GM23338 (cell line): ENCODE results near the gene TRABD.

Source experiments
- EZH2 ChIP-seq: fragments of 200-600 bp; sonication (generic); IDR thresholded peaks from one replicate; pipeline ENCODE4 v1.8.0; 2017; ENCODE audit warnings: antibody characterized with exemption, mild to moderate bottlenecking, low read depth; ENCODE audit not compliant: unreplicated experiment
- EZH2phosphoT487 ChIP-seq: fragments of 200-600 bp; sonication (generic); IDR thresholded peaks from one replicate; pipeline ENCODE4 v1.8.1; 2018; ENCODE audit warnings: antibody characterized with exemption; ENCODE audit not compliant: unreplicated experiment
- NANOG ChIP-seq: IDR thresholded peaks from 2 replicates; pipeline ENCODE4 v1.6.1; 2016; ENCODE audit warnings: antibody characterized with exemption, borderline replicate concordance
- POLR2AphosphoS5 ChIP-seq: IDR thresholded peaks from 2 replicates; pipeline ENCODE4 v1.6.1; 2016; ENCODE audit warnings: antibody characterized with exemption, low read depth
- ZNF114 ChIP-seq: fragments of 250-450 bp; sonication (Bioruptor Pico); IDR thresholded peaks from 2 replicates; pipeline ENCODE4 v1.5.0; 2020; ENCODE audit warnings: mild to moderate bottlenecking, moderate library complexity
- TF ChIP-seq, protein P1 (sequence below), 2 experiments: fragments of 200-600 bp in 1 of 2; sonication (generic) in 1 of 2; conservative IDR thresholded peaks; 2 replicates each; pipeline versions ENCODE4 v1.5.1 to v1.6.1; 2016 to 2017; ENCODE audit warnings: antibody characterized with exemption in 2 of 2, low read depth in 2 of 2, mild to moderate bottlenecking in 2 of 2, moderate library complexity in 1 of 2
- TF ChIP-seq, protein P2 (sequence below): IDR thresholded peaks from one replicate; pipeline ENCODE4 v1.6.1; 2018; ENCODE audit warnings: antibody characterized with exemption; ENCODE audit not compliant: unreplicated experiment

DNA sequence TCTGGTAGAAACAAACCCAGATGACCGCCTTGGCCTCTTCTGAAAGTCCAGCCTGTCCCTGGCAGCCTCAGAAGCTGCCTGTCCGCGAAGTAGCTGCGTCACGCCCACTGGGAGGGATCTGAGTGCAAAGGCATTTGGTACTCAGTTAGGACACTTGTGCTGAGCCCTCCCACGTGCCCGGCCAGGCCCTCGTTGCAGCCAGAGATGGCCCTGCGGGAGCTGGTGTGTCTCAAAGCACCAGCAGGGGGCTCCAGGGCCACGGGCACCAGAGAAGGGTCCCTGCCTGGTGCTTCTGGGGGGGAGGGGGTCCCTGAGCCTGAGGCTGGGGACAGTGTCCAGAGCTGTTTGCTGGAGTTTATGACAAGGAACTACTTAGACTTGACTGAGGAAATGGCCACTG is 20.9 kb downstream of the TRABD start:
- TF ChIP-seq, protein P1, sequence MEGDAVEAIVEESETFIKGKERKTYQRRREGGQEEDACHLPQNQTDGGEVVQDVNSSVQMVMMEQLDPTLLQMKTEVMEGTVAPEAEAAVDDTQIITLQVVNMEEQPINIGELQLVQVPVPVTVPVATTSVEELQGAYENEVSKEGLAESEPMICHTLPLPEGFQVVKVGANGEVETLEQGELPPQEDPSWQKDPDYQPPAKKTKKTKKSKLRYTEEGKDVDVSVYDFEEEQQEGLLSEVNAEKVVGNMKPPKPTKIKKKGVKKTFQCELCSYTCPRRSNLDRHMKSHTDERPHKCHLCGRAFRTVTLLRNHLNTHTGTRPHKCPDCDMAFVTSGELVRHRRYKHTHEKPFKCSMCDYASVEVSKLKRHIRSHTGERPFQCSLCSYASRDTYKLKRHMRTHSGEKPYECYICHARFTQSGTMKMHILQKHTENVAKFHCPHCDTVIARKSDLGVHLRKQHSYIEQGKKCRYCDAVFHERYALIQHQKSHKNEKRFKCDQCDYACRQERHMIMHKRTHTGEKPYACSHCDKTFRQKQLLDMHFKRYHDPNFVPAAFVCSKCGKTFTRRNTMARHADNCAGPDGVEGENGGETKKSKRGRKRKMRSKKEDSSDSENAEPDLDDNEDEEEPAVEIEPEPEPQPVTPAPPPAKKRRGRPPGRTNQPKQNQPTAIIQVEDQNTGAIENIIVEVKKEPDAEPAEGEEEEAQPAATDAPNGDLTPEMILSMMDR (conservative IDR thresholded peaks at IDR 0.05; ENCODE audit: low read depth in 2 of 2) = peak; percentile 67
- TF ChIP-seq EZH2 (no peak), POLR2AphosphoS5 (no peak), ZNF114 (CRISPR knock-in tag) (no peak), EZH2phosphoT487 (no peak), NANOG (no peak)
- TF ChIP-seq, protein P2, sequence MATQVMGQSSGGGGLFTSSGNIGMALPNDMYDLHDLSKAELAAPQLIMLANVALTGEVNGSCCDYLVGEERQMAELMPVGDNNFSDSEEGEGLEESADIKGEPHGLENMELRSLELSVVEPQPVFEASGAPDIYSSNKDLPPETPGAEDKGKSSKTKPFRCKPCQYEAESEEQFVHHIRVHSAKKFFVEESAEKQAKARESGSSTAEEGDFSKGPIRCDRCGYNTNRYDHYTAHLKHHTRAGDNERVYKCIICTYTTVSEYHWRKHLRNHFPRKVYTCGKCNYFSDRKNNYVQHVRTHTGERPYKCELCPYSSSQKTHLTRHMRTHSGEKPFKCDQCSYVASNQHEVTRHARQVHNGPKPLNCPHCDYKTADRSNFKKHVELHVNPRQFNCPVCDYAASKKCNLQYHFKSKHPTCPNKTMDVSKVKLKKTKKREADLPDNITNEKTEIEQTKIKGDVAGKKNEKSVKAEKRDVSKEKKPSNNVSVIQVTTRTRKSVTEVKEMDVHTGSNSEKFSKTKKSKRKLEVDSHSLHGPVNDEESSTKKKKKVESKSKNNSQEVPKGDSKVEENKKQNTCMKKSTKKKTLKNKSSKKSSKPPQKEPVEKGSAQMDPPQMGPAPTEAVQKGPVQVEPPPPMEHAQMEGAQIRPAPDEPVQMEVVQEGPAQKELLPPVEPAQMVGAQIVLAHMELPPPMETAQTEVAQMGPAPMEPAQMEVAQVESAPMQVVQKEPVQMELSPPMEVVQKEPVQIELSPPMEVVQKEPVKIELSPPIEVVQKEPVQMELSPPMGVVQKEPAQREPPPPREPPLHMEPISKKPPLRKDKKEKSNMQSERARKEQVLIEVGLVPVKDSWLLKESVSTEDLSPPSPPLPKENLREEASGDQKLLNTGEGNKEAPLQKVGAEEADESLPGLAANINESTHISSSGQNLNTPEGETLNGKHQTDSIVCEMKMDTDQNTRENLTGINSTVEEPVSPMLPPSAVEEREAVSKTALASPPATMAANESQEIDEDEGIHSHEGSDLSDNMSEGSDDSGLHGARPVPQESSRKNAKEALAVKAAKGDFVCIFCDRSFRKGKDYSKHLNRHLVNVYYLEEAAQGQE = no peak
